Common myeloid progenitor, CD34-positive (primary cell): ENCODE results near the gene S100A1.
A peak's percentile ranks its signal among the peaks of the same experiment; 100 is the strongest.

Experiments used
- CTCF ChIA-PET: fragments of 350-600 bp; sonication (Branson Sonifier 250); formaldehyde crosslinking; loops from one replicate; lab custom pipeline; 2021; ENCODE audit warnings: antibody characterized with exemption; lab: Charles Lee
- POLR2A ChIA-PET: fragments of 350-600 bp; sonication (Branson Sonifier 250); formaldehyde crosslinking; loops from one replicate; lab custom pipeline; 2021; ENCODE audit warnings: antibody characterized with exemption; lab: Charles Lee
- DNase-seq, 3 donors: peaks; one replicate each; pipeline versions ENCODE4 v3.0.0 to v3.0.0-alpha.2; 2013
- H3K27ac ChIP-seq, 2 experiments: 1 replicate in 1 of 2; 2 replicates in 1 of 2; pipeline ENCODE4 v1.7.0; 2013; ENCODE audit warnings: inconsistent platforms in 2 of 2, low read length in 2 of 2, mild to moderate bottlenecking in 2 of 2, low read depth in 1 of 2, moderate library complexity in 1 of 2; ENCODE audit not compliant: severe bottlenecking in 2 of 2, insufficient read depth in 1 of 2, poor library complexity in 1 of 2
- H3K27me3 ChIP-seq, 5 experiments: replicated peaks in 2 of 5; 1 replicate in 3 of 5; 2 replicates in 2 of 5; pipeline versions ENCODE4 v1.6.1 to v1.7.0; 2013; ENCODE audit warnings: low read length in 4 of 5, mild to moderate bottlenecking in 2 of 5, moderate library complexity in 2 of 5, inconsistent platforms in 1 of 5; ENCODE audit not compliant: insufficient read depth in 5 of 5, control insufficient read depth in 4 of 5
- H3K36me3 ChIP-seq, 4 experiments: 1 replicate in 2 of 4; 2 replicates in 2 of 4; pipeline versions ENCODE4 v1.6.1 to v1.7.0; 2013; ENCODE audit warnings: low read length in 3 of 4, control low read depth in 1 of 4, mild to moderate bottlenecking in 1 of 4; ENCODE audit not compliant: control insufficient read depth in 4 of 4, insufficient read depth in 4 of 4
- H3K4me1 ChIP-seq, 4 experiments: 1 replicate in 3 of 4; 2 replicates in 1 of 4; pipeline versions ENCODE4 v1.6.1 to v1.7.1; 2013; ENCODE audit warnings: low read length in 3 of 4, mild to moderate bottlenecking in 3 of 4, control low read depth in 1 of 4, inconsistent platforms in 1 of 4, moderate library complexity in 1 of 4; ENCODE audit not compliant: control insufficient read depth in 4 of 4, insufficient read depth in 4 of 4; ENCODE audit errors: control extremely low read depth in 1 of 4
- H3K4me3 ChIP-seq, 7 experiments: 1 replicate in 4 of 7; 2 replicates in 3 of 7; pipeline versions ENCODE4 v1.5.1 to v1.7.0; 2013; ENCODE audit warnings: mild to moderate bottlenecking in 7 of 7, low read length in 6 of 7, moderate library complexity in 6 of 7, inconsistent platforms in 2 of 7, low read depth in 2 of 7, control low read depth in 1 of 7; ENCODE audit not compliant: insufficient read depth in 4 of 7, control insufficient read depth in 1 of 7; ENCODE audit errors: extremely low read depth in 1 of 7
- H3K9me3 ChIP-seq, 5 experiments: 1 replicate in 4 of 5; 2 replicates in 1 of 5; pipeline versions ENCODE4 v1.6.1 to v1.7.1; 2013; ENCODE audit warnings: low read length in 4 of 5, mild to moderate bottlenecking in 2 of 5, inconsistent platforms in 1 of 5, low read depth in 1 of 5, moderate library complexity in 1 of 5; ENCODE audit not compliant: control insufficient read depth in 4 of 5, insufficient read depth in 2 of 5; ENCODE audit errors: control extremely low read depth in 1 of 5
- WGBS: methylation state at CpG from one replicate; pipeline ENCODE4 v1.1.5; 2013; ENCODE audit not compliant: insufficient coverage; 5-methylcytosine and 5-hydroxymethylcytosine counted together

Gene S100A1

GRCh38 chr1:153633161-153633753 lies 5.0 kb downstream of the S100A1 start:
- no peaks in the 10 kb centered on the region for H3K9me3 ChIP-seq
- peaks cover 0 to 36% (median 14%) of the 10 kb centered on the region in 4 experiments for H3K4me1 ChIP-seq
- ChIA-PET CTCF (interaction anchor here (1.0 to 2.2 kb wide), 7 partner anchors 9 to 100 kb away, joined by 3 to 15 read pairs (median 5); no protein-coding TSS in a partner anchor), POLR2A (interaction anchor here (0.7 to 1.7 kb wide), 9 partner anchors 10 to 290 kb away, joined by 3 to 10 read pairs (median 5); partner anchors contain the start of genes GATAD2B, S100A6 and SNAPIN)
- WGBS: 73% methylated on average over 17 of the region's 18 CpGs
- no peak for DNase-seq
- H3K36me3 ChIP-seq: peaks cover 15 to 25% (median 20%) of the 10 kb centered on the region in 4 experiments
- H3K27ac ChIP-seq: peak overlapping the region in 1 of 2 experiments; percentile 100
- H3K4me3 ChIP-seq: peak overlapping the region in 5 of 7 experiments; percentile 33 to 99 (median 89)
- no peaks in the 10 kb centered on the region for H3K27me3 ChIP-seq

GRCh38 chr1:153633754-153634665 lies 5.8 kb downstream of the S100A1 start, which contains the start of gene CHTOP:
TSS of gene CHTOP (plus strand) at chr1:153634066. CDS start at chr1:153636589, 2,523 bp downstream.
- Histone ChIP-seq H3K4me1 (peaks cover 0 to 29% (median 11%) of the 10 kb centered on the region in 4 experiments), H3K9me3 (no peaks in the 10 kb centered on the region), H3K4me3 (peak within 1 kb of the TSS; percentile 64 to 99 (median 90)), H3K27me3 (no peaks in the 10 kb centered on the region), H3K27ac (peak within 1 kb of the TSS; percentile 100), H3K36me3 (peaks cover 15 to 31% (median 26%) of the 10 kb centered on the region in 4 experiments)
- CTCF ChIA-PET: interaction anchor here (1.0 to 2.2 kb wide), 8 partner anchors 9 to 101 kb away, joined by 3 to 15 read pairs (median 4); no protein-coding TSS in a partner anchor
- POLR2A ChIA-PET: interaction anchor here (0.5 to 1.7 kb wide), 15 partner anchors 9 to 289 kb away, joined by 3 to 10 read pairs (median 4); partner anchors contain the start of genes GATAD2B, S100A6 and SNAPIN
- peak; percentile 98 to 99 (median 99) for DNase-seq
- WGBS: 2% methylated on average over 53 of the region's 65 CpGs

GRCh38 chr1:153635872-153636271 lies 7.6 kb downstream of the S100A1 start:
- ChIA-PET CTCF (interaction anchor here (0.6 to 1.3 kb wide), 4 partner anchors 10 to 831 kb away, joined by 3 to 7 read pairs (median 3); no protein-coding TSS in a partner anchor), POLR2A (interaction anchor here (0.6 to 1.1 kb wide), 2 partner anchors 18 to 27 kb away, joined by 3 to 4 read pairs; no protein-coding TSS in a partner anchor)
- Histone ChIP-seq H3K27ac (peak overlapping the region in 1 of 2 experiments; percentile 100), H3K36me3 (peaks cover 17 to 49% (median 34%) of the 10 kb centered on the region in 4 experiments), H3K9me3 (no peaks in the 10 kb centered on the region), H3K4me1 (peaks cover 0 to 15% (median 11%) of the 10 kb centered on the region in 4 experiments), H3K4me3 (peak overlapping the region in 1 of 7 experiments; percentile 4), H3K27me3 (no peaks in the 10 kb centered on the region)
- no peak for DNase-seq
- 100% methylated on average over 3 of the region's 7 CpGs for WGBS

- POLR2A ChIA-PET: interaction anchor here (0.6 kb wide), 1 partner anchor 26 kb away, joined by 4 read pairs; no protein-coding TSS in a partner anchor
- H3K27ac ChIP-seq: no peak overlapping the region
- H3K27me3 ChIP-seq: no peaks in the 10 kb centered on the region
- H3K4me1 ChIP-seq: peaks cover 0 to 15% (median 11%) of the 10 kb centered on the region in 4 experiments
- H3K9me3 ChIP-seq: no peaks in the 10 kb centered on the region
- DNase-seq: no peak
- WGBS: 90% methylated on average over 8 of the region's 9 CpGs
- H3K36me3 ChIP-seq: peaks cover 17 to 53% (median 36%) of the 10 kb centered on the region in 4 experiments
- CTCF ChIA-PET: no interaction called here
- no peak overlapping the region for H3K4me3 ChIP-seq
Observed at GRCh38 chr1:153636312-153636711, 8.1 kb downstream of the S100A1 start.

GRCh38 chr1:153638261-153638660 lies 10.0 kb downstream of the S100A1 start:
- no peak overlapping the region for H3K27ac ChIP-seq
- POLR2A ChIA-PET: interaction anchor here (1.0 kb wide), 1 partner anchor 24 kb away, joined by 3 read pairs; no protein-coding TSS in a partner anchor
- H3K27me3 ChIP-seq: no peaks in the 10 kb centered on the region
- no peak overlapping the region for H3K4me3 ChIP-seq
- H3K36me3 ChIP-seq: peaks cover 28 to 73% (median 52%) of the 10 kb centered on the region in 4 experiments
- CTCF ChIA-PET: interaction anchor here (1.0 to 1.7 kb wide), 3 partner anchors 10 to 66 kb away, joined by 4 to 6 read pairs (median 6); partner anchors contain the start of gene S100A13
- no peaks in the 10 kb centered on the region for H3K9me3 ChIP-seq
- no peak for DNase-seq
- H3K4me1 ChIP-seq: peaks cover 0 to 14% (median 11%) of the 10 kb centered on the region in 4 experiments
- WGBS: 98% methylated on average over 5 of the region's 6 CpGs

GRCh38 chr1:153639280-153639679 lies 11.0 kb downstream of the S100A1 start:
- DNase-seq: no peak
- H3K9me3 ChIP-seq: no peaks in the 10 kb centered on the region
- 100% methylated on average over 2 of the region's 3 CpGs for WGBS
- H3K4me1 ChIP-seq: peaks cover 0 to 13% (median 10%) of the 10 kb centered on the region in 4 experiments
- H3K36me3 ChIP-seq: peaks cover 28 to 83% (median 61%) of the 10 kb centered on the region in 4 experiments
- POLR2A ChIA-PET: interaction anchor here (0.7 to 1.0 kb wide), 2 partner anchors 23 to 376 kb away, joined by 3 read pairs; no protein-coding TSS in a partner anchor
- H3K4me3 ChIP-seq: no peak overlapping the region
- CTCF ChIA-PET: interaction anchor here (0.7 to 1.1 kb wide), 3 partner anchors 13 to 99 kb away, joined by 3 read pairs; partner anchors contain the start of gene S100A5
- H3K27ac ChIP-seq: no peak overlapping the region
- no peaks in the 10 kb centered on the region for H3K27me3 ChIP-seq
